WTC11 (cell line): Measurements from ENCODE around the gene WDR33. TPM values are rescaled to one million over a fixed set of nuclear protein-coding genes. Genes with fewer than 3 reads are reported as not detected.

Experiments
- ATAC-seq: fragments of 200-7000 bp; cut with Tn5 transposase; 2 replicates; pipeline ENCODE4 v1.10.0; 2021; ENCODE audit warnings: mild to moderate bottlenecking, moderate library complexity
- CTCF ChIA-PET: fragments of 300-600 bp; sonication (Branson Sonifier 250); formaldehyde crosslinking; loops from one replicate; lab custom pipeline; 2021; ENCODE audit warnings: antibody characterized with exemption; lab: Charles Lee
- POLR2A ChIA-PET: fragments of 350-600 bp; sonication (Branson Sonifier 250); formaldehyde crosslinking; loops from one replicate; lab custom pipeline; 2021; ENCODE audit warnings: antibody characterized with exemption; lab: Charles Lee
- DNase-seq: peaks from one replicate; pipeline ENCODE4 v3.0.0; 2021; ENCODE audit warnings: low spot score
- H3K27ac Mint-ChIP-seq: 2 replicates; pipeline ENCODE4 v1.8.0; 2021; ENCODE audit warnings: mixed read lengths
- H3K27me3 Mint-ChIP-seq: 2 replicates; pipeline ENCODE4 v1.8.0; 2021; ENCODE audit warnings: low read depth, mild to moderate bottlenecking, moderate library complexity, mixed read lengths
- H3K36me3 Mint-ChIP-seq: 2 replicates; pipeline ENCODE4 v1.8.0; 2021; ENCODE audit warnings: mixed read lengths
- H3K4me1 Mint-ChIP-seq: 2 replicates; pipeline ENCODE4 v1.8.0; 2022; ENCODE audit warnings: mixed read lengths
- H3K4me3 Mint-ChIP-seq: 2 replicates; pipeline ENCODE4 v1.8.0; 2021; ENCODE audit warnings: mild to moderate bottlenecking, moderate library complexity, mixed read lengths
- H3K9me3 Mint-ChIP-seq: 2 replicates; pipeline ENCODE4 v1.8.0; 2021; ENCODE audit warnings: mixed read lengths
- GABPB1 ChIP-seq: sonication (generic); formaldehyde crosslinking; IDR thresholded peaks from 2 replicates; pipeline ENCODE4 v1.8.1; 2023; ENCODE audit warnings: mild to moderate bottlenecking, missing genetic modification reagents
- OVOL2 ChIP-seq: fragments of 250-450 bp; sonication (Bioruptor Pico); IDR thresholded peaks from 2 replicates; pipeline ENCODE4 v1.9.0; 2021; ENCODE audit warnings: mild to moderate bottlenecking, borderline replicate concordance
- PRRX2 ChIP-seq: fragments of 250-450 bp; sonication (Bioruptor Pico); IDR thresholded peaks from 2 replicates; pipeline ENCODE4 v1.8.0; 2021; ENCODE audit warnings: mild to moderate bottlenecking
- SMAD3 ChIP-seq: sonication (generic); formaldehyde crosslinking; IDR thresholded peaks from 2 replicates; pipeline ENCODE4 v1.8.0; 2022; ENCODE audit warnings: missing genetic modification reagents, mild to moderate bottlenecking, borderline replicate concordance
- ZNF121 ChIP-seq: sonication (generic); formaldehyde crosslinking; IDR thresholded peaks from 2 replicates; pipeline ENCODE4 v1.8.0; 2023; ENCODE audit warnings: missing genetic modification reagents
- total RNA-seq: library from RNA; stranded (reverse); gene quantifications from 3 replicates; pipeline ENCODE4 v1.2.3, GENCODE V29; 2021
- TF ChIP-seq, protein P1 (sequence below): fragments of 250-450 bp; sonication (Bioruptor Pico); IDR thresholded peaks from 2 replicates; pipeline ENCODE4 v1.9.0; 2021; ENCODE audit warnings: moderate library complexity, mild to moderate bottlenecking, inconsistent platforms, borderline replicate concordance
- TF ChIP-seq, protein P2 (sequence below): sonication (generic); formaldehyde crosslinking; IDR thresholded peaks from 2 replicates; pipeline ENCODE4 v1.8.1; 2022; ENCODE audit warnings: low read depth, missing genetic modification reagents, borderline replicate concordance
- TF ChIP-seq, protein P3 (sequence below): fragments of 250-450 bp; sonication (Bioruptor Pico); conservative IDR thresholded peaks from 2 replicates; pipeline ENCODE4 v1.9.0; 2021; ENCODE audit warnings: mild to moderate bottlenecking
- TF ChIP-seq, protein P4 (sequence below): fragments of 250-450 bp; sonication (Bioruptor Pico); IDR thresholded peaks from 2 replicates; pipeline ENCODE4 v1.9.0; 2021; ENCODE audit warnings: mild to moderate bottlenecking
- TF ChIP-seq, protein P5 (sequence below): sonication (generic); formaldehyde crosslinking; IDR thresholded peaks from 2 replicates; pipeline ENCODE4 v1.8.1; 2022; ENCODE audit warnings: mild to moderate bottlenecking, moderate library complexity, missing genetic modification reagents
- TF ChIP-seq, protein P6 (sequence below): fragments of 200-600 bp; IDR thresholded peaks from 2 replicates; pipeline ENCODE4 v1.8.0; 2022; ENCODE audit warnings: antibody characterized with exemption
- TF ChIP-seq, protein P7 (sequence below): sonication (generic); formaldehyde crosslinking; IDR thresholded peaks from 2 replicates; pipeline ENCODE4 v1.8.1; 2023; ENCODE audit warnings: mild to moderate bottlenecking, missing genetic modification reagents, moderate library complexity
- TF ChIP-seq, protein P8 (sequence below): sonication (generic); formaldehyde crosslinking; IDR thresholded peaks from 2 replicates; pipeline ENCODE4 v1.8.1; 2022; ENCODE audit warnings: low read depth, mild to moderate bottlenecking, moderate library complexity, missing genetic modification reagents, borderline replicate concordance
- TF ChIP-seq, protein P9 (sequence below): sonication (generic); formaldehyde crosslinking; IDR thresholded peaks from 2 replicates; pipeline ENCODE4 v1.8.0; 2023; ENCODE audit warnings: mild to moderate bottlenecking, missing genetic modification reagents

The WDR33 gene
- total RNA-seq, 1 experiment from 2014 or later, result 67.1 TPM

DNA sequence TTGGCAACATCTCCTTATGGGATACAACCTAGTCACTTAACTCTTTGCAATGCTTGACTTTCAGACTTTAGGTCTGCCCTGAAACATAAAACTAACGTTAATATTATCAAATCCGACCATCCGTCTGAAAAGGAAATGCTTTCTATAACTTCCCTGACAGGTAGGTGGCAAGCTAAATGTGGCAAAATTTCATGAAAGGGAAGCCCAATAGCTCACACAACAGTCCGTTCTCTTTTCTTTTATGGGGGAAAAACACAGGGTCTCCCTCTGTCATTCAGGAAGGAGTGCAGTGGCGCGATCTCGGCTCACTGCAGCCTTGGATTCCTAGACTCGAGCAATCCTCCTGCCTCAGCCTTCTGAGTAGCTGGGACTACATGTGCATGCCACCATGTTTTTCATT is 56.8 kb downstream of the WDR33 start:
- H3K27me3 Mint-ChIP-seq, result no peaks in the 10 kb centered on the region
- no peaks in the 10 kb centered on the region for H3K9me3 Mint-ChIP-seq
- CTCF ChIA-PET, result interaction anchor here (0.9 to 1.1 kb wide), 2 partner anchors 10 to 46 kb away, joined by 3 to 5 read pairs; no protein-coding TSS in a partner anchor
- peaks cover 3% of the 10 kb centered on the region; the same call in 1 of the 2 replicates for H3K36me3 Mint-ChIP-seq
- H3K27ac Mint-ChIP-seq, result no peak overlapping the region
- TF ChIP-seq, protein P1, sequence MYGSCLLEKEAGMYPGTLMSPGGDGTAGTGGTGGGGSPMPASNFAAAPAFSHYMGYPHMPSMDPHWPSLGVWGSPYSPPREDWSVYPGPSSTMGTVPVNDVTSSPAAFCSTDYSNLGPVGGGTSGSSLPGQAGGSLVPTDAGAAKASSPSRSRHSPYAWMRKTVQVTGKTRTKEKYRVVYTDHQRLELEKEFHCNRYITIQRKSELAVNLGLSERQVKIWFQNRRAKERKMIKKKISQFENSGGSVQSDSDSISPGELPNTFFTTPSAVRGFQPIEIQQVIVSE, result no peak
- TF ChIP-seq, protein P2, sequence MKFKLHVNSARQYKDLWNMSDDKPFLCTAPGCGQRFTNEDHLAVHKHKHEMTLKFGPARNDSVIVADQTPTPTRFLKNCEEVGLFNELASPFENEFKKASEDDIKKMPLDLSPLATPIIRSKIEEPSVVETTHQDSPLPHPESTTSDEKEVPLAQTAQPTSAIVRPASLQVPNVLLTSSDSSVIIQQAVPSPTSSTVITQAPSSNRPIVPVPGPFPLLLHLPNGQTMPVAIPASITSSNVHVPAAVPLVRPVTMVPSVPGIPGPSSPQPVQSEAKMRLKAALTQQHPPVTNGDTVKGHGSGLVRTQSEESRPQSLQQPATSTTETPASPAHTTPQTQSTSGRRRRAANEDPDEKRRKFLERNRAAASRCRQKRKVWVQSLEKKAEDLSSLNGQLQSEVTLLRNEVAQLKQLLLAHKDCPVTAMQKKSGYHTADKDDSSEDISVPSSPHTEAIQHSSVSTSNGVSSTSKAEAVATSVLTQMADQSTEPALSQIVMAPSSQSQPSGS (CRISPR knock-in tag), result no peak
- TF ChIP-seq, protein P3, sequence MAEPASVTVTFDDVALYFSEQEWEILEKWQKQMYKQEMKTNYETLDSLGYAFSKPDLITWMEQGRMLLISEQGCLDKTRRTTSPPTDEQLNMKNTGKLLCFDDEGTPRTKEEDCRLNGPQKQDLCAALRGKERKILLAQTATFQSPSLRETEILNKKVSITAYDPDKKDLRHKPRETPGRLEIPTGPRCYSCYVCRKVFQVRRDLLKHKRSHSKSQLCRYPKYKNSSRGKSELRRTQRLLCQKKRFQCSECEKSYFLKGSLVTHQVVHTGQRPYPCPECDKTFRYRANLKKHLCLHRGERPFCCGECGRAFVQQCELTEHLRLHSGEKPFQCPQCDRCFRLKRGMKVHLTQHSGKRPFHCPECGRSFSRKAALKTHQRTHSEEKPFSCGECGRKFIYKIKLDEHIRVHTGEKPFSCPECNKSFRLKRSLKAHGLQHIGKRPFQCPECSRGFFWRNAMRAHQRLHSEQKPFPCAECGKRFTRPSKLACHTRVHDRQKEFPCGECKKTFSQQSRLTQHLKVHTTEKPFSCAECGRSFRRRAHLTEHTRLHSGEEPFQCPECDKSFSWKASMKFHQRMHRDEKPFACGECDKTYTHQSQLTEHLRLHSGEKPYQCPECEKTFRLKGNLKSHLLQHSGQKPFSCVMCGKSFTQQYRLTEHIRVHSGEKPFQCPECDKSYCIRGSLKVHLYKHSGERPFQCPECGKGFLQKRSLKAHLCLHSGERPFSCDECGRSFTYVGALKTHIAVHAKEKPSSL (CRISPR knock-in tag), result no peak
- TF ChIP-seq, protein P4, sequence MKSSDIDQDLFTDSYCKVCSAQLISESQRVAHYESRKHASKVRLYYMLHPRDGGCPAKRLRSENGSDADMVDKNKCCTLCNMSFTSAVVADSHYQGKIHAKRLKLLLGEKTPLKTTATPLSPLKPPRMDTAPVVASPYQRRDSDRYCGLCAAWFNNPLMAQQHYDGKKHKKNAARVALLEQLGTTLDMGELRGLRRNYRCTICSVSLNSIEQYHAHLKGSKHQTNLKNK (CRISPR knock-in tag), result no peak
- TF ChIP-seq OVOL2 (CRISPR knock-in tag), result no peak
- no peak for TF ChIP-seq PRRX2 (CRISPR knock-in tag)
- TF ChIP-seq, protein P5, sequence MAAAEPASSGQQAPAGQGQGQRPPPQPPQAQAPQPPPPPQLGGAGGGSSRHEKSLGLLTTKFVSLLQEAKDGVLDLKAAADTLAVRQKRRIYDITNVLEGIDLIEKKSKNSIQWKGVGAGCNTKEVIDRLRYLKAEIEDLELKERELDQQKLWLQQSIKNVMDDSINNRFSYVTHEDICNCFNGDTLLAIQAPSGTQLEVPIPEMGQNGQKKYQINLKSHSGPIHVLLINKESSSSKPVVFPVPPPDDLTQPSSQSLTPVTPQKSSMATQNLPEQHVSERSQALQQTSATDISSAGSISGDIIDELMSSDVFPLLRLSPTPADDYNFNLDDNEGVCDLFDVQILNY (CRISPR knock-in tag), result no peak
- TF ChIP-seq, protein P6, sequence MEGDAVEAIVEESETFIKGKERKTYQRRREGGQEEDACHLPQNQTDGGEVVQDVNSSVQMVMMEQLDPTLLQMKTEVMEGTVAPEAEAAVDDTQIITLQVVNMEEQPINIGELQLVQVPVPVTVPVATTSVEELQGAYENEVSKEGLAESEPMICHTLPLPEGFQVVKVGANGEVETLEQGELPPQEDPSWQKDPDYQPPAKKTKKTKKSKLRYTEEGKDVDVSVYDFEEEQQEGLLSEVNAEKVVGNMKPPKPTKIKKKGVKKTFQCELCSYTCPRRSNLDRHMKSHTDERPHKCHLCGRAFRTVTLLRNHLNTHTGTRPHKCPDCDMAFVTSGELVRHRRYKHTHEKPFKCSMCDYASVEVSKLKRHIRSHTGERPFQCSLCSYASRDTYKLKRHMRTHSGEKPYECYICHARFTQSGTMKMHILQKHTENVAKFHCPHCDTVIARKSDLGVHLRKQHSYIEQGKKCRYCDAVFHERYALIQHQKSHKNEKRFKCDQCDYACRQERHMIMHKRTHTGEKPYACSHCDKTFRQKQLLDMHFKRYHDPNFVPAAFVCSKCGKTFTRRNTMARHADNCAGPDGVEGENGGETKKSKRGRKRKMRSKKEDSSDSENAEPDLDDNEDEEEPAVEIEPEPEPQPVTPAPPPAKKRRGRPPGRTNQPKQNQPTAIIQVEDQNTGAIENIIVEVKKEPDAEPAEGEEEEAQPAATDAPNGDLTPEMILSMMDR, result no peak
- TF ChIP-seq, protein P7, sequence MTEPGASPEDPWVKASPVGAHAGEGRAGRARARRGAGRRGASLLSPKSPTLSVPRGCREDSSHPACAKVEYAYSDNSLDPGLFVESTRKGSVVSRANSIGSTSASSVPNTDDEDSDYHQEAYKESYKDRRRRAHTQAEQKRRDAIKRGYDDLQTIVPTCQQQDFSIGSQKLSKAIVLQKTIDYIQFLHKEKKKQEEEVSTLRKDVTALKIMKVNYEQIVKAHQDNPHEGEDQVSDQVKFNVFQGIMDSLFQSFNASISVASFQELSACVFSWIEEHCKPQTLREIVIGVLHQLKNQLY (CRISPR knock-in tag), result no peak
- TF ChIP-seq, protein P8, sequence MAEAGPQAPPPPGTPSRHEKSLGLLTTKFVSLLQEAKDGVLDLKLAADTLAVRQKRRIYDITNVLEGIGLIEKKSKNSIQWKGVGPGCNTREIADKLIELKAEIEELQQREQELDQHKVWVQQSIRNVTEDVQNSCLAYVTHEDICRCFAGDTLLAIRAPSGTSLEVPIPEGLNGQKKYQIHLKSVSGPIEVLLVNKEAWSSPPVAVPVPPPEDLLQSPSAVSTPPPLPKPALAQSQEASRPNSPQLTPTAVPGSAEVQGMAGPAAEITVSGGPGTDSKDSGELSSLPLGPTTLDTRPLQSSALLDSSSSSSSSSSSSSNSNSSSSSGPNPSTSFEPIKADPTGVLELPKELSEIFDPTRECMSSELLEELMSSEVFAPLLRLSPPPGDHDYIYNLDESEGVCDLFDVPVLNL (CRISPR knock-in tag), result no peak
- TF ChIP-seq ZNF121, result no peak
- TF ChIP-seq SMAD3 (CRISPR knock-in tag), result no peak
- TF ChIP-seq, protein P9, sequence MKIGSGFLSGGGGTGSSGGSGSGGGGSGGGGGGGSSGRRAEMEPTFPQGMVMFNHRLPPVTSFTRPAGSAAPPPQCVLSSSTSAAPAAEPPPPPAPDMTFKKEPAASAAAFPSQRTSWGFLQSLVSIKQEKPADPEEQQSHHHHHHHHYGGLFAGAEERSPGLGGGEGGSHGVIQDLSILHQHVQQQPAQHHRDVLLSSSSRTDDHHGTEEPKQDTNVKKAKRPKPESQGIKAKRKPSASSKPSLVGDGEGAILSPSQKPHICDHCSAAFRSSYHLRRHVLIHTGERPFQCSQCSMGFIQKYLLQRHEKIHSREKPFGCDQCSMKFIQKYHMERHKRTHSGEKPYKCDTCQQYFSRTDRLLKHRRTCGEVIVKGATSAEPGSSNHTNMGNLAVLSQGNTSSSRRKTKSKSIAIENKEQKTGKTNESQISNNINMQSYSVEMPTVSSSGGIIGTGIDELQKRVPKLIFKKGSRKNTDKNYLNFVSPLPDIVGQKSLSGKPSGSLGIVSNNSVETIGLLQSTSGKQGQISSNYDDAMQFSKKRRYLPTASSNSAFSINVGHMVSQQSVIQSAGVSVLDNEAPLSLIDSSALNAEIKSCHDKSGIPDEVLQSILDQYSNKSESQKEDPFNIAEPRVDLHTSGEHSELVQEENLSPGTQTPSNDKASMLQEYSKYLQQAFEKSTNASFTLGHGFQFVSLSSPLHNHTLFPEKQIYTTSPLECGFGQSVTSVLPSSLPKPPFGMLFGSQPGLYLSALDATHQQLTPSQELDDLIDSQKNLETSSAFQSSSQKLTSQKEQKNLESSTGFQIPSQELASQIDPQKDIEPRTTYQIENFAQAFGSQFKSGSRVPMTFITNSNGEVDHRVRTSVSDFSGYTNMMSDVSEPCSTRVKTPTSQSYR (CRISPR knock-in tag), result no peak
- TF ChIP-seq GABPB1 (CRISPR knock-in tag), result no peak
- H3K4me3 Mint-ChIP-seq, result no peak overlapping the region
- no peak for ATAC-seq
- POLR2A ChIA-PET, result no interaction called here
- DNase-seq, result no peak
- 0 out of 2 replicates have a peak, but pooled peaks cover 2% of the 10 kb centered on the region for H3K4me1 Mint-ChIP-seq
